IPS-18c (cell line): ENCODE results near the gene IPO11.
"Not testable (repeated sequence)": the region's sequence is repeated elsewhere in the genome, so short reads cannot be mapped to it uniquely, and the experiment has no call there.

Experiments used
- H3K4me3 ChIP-seq: 2 replicates; pipeline ENCODE4 v1.7.0; 2013; ENCODE audit warnings: low read depth, mild to moderate bottlenecking, low read length, moderate library complexity; ENCODE audit not compliant: insufficient read depth
- H3K9me3 ChIP-seq: one replicate; pipeline ENCODE4 v1.6.1; 2013; ENCODE audit warnings: mild to moderate bottlenecking, low read length, moderate library complexity; ENCODE audit not compliant: control insufficient read depth, insufficient read depth

Gene IPO11

DNA sequence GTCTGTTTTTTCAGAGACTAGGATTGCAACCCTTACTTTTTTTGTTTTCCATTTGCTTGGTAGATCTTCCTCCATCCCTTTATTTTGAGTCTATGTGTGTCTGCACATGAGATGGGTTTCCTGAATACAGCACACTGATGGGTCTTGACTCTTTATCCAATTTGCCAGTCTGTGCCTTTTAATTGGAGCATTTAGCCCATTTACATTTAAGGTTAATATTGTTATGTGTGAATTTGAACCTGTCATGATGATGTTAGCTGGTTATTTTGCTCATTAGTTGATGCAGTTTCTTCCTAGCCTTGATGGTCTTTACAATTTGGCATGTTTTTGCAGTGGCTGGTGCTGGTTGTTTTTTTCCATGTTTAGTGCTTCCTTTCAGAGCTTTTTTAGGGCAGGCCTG is 264.0 kb downstream of the IPO11 start:
- H3K9me3 ChIP-seq = peaks cover 12% of the 10 kb centered on the region

More for the DNA sequence above, 264.0 kb downstream of the IPO11 start:
- H3K4me3 ChIP-seq = not testable (repeated sequence)
